IPS-20b (cell line): ENCODE data around the gene MACROD2.

Experiments
- H3K27ac ChIP-seq: one replicate; pipeline ENCODE4 v1.5.1; 2013; ENCODE audit warnings: low read length
- H3K27me3 ChIP-seq: 2 replicates; pipeline ENCODE4 v1.6.1; 2013; ENCODE audit warnings: mild to moderate bottlenecking, low read length, inconsistent platforms; ENCODE audit not compliant: insufficient read depth
- H3K36me3 ChIP-seq: 2 replicates; pipeline ENCODE4 v1.6.1; 2013; ENCODE audit warnings: low read depth, mild to moderate bottlenecking, inconsistent platforms, low read length, moderate library complexity; ENCODE audit not compliant: insufficient read depth
- H3K4me1 ChIP-seq: 2 replicates; pipeline ENCODE4 v1.6.1; 2013; ENCODE audit warnings: mild to moderate bottlenecking, control low read depth, inconsistent platforms, low read length, moderate library complexity; ENCODE audit not compliant: insufficient read depth
- H3K4me3 ChIP-seq: 2 replicates; pipeline ENCODE4 v1.5.1; 2013; ENCODE audit warnings: mild to moderate bottlenecking, low read length, inconsistent platforms
- H3K9ac ChIP-seq: 2 replicates; pipeline ENCODE4 v1.6.1; 2013; ENCODE audit warnings: low read depth, mild to moderate bottlenecking, inconsistent platforms, low read length, moderate library complexity
- H3K9me3 ChIP-seq: 2 replicates; pipeline ENCODE4 v1.6.1; 2013; ENCODE audit warnings: mild to moderate bottlenecking, low read depth, low read length, inconsistent platforms; ENCODE audit not compliant: insufficient read depth

The MACROD2 gene

DNA sequence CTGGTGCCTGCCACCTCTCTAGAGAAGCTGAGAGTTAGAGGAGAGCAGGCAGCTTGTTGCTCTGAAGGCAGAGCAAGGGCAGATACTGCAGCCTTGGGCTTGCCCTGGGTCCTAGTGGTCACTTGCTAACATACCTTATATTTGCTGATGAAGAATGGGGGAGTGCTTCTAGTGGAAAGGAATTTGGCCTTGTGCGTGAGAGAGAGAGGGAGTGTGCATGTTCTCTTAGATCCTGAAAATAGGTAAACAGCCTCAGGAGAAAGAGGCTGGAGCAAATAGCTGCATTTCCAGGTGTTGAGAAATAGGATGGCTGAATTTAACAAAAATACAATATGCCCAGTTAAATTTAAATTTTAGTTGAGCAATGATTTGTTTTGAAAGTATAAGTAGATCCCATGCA, 1066.6 kb downstream of the MACROD2 start:
- H3K9ac ChIP-seq: no peak overlapping the region

DNA sequence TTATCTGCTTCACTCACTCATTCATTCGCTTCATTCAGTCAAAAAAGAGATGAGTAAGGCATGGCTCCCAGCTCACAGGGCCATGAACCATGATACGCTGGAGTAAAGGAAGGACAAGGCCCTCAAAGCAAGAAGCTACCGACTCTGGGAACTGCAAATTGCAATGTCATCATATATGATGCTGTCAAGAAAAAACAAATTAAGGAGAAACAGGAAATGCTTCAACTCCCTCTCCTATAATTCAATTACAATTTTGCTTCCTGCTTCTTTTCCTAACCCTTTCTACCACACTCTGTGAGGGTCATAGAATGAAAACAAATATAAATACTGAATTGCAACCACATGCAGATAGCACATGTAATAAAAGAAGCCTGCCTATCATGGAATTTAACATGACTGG, 1067.8 kb downstream of the MACROD2 start:
- Histone ChIP-seq H3K9ac (no peak overlapping the region), H3K4me1 (no peaks in the 10 kb centered on the region; the same call in 1 of the 2 replicates), H3K27ac (no peak overlapping the region), H3K27me3 (no peaks in the 10 kb centered on the region), H3K9me3 (no peaks in the 10 kb centered on the region), H3K36me3 (no peaks in the 10 kb centered on the region), H3K4me3 (no peak overlapping the region)

More for the DNA sequence above, 1066.6 kb downstream of the MACROD2 start:
- H3K27me3 ChIP-seq: no peaks in the 10 kb centered on the region
- no peaks in the 10 kb centered on the region for H3K9me3 ChIP-seq
- no peaks in the 10 kb centered on the region for H3K36me3 ChIP-seq
- H3K27ac ChIP-seq: no peak overlapping the region
- no peak overlapping the region for H3K4me3 ChIP-seq
- H3K4me1 ChIP-seq: no peaks in the 10 kb centered on the region; the same call in 1 of the 2 replicates

DNA sequence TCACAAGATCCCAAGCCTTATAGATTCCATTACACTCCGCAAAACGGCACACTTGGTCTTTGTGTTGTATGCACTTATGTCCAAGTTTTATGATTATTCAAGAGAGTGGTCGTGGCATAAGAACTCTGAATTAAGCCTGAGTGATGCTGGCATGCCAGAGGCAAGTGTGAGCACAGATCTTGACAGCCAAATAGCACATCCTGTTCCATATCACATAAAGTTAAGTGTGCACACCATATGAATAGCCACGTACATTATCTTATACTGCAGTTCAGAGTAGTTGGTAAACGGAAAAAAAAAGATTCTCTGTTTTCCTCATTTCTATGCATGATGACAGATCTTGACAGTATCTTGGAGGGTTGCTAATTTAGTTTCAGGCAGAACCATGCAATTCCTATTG, 1069.4 kb downstream of the MACROD2 start:
- Histone ChIP-seq H3K9me3 (no peaks in the 10 kb centered on the region), H3K27me3 (no peaks in the 10 kb centered on the region), H3K9ac (no peak overlapping the region), H3K4me1 (peaks cover 9% of the 10 kb centered on the region), H3K4me3 (no peak overlapping the region), H3K36me3 (no peaks in the 10 kb centered on the region), H3K27ac (no peak overlapping the region)

DNA sequence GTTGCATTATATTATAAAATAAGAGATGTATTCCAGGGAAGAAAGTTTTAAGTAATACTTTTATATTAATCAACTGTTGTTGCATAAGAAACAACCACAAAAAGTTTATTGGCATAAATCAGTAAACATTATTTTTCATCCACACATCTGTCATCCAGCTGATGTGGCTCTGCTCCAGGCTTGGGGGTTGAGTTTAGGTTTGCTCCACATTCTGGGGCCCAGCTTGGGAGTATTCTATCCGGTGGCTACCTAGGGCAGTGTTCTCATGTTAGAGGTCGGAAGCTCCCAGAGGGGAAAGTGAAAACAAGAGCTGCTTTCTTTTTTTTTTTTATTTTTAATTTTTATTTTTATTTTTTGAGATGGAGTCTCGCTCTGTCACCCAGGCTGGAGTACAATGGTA, 1070.5 kb downstream of the MACROD2 start:
- Histone ChIP-seq H3K4me3 (no peak overlapping the region), H3K36me3 (no peaks in the 10 kb centered on the region)

DNA sequence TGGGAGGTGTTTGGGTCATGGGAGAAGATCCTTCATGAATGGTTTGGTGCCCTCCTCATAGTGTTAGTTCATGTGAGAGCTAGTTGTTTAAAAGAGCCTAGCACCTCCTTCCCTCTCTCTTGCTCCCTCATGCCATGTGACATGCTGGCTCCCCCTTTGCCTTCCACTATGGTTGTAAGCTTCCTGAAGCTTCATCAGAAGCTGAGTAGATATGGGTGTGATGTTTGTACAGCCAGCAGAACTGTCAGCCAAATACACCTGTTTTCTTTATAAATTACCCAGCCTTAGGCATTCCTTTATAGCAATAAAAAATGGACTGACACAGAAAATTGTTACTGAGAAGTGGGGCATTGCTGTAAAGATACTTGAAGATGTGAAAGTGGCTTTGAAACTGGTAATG, 1073.2 kb downstream of the MACROD2 start:
- Histone ChIP-seq H3K27ac (no peak overlapping the region), H3K36me3 (no peaks in the 10 kb centered on the region), H3K4me1 (peaks cover 9% of the 10 kb centered on the region), H3K27me3 (no peaks in the 10 kb centered on the region), H3K4me3 (no peak overlapping the region), H3K9me3 (no peaks in the 10 kb centered on the region), H3K9ac (no peak overlapping the region)

More for the DNA sequence above, 1070.5 kb downstream of the MACROD2 start:
- Histone ChIP-seq H3K27me3 (no peaks in the 10 kb centered on the region), H3K9ac (no peak overlapping the region), H3K4me1 (peaks cover 9% of the 10 kb centered on the region), H3K9me3 (no peaks in the 10 kb centered on the region), H3K27ac (no peak overlapping the region)

DNA sequence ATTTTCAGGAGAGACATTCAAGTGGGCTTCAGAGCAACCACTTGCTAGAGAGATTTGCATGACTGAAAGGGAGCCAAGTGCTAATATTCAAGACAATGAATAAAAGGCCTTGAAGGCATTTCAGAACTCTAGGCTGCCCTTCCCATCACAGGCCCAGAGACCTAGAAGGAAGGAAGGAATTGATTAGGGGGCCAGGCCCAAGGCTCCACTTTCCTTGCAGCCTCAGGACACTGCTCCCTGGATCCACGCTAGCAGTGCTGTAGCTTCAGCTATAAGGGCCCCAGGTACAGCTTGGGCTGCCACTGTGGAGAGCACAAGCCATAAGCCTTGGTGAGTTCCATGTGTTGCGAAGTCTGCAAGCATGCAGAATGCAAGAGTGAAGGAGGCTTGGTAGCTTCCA, 1074.0 kb downstream of the MACROD2 start:
- Histone ChIP-seq H3K9ac (no peak overlapping the region), H3K4me1 (peaks cover 9% of the 10 kb centered on the region), H3K27me3 (no peaks in the 10 kb centered on the region), H3K4me3 (no peak overlapping the region), H3K36me3 (no peaks in the 10 kb centered on the region), H3K9me3 (no peaks in the 10 kb centered on the region), H3K27ac (no peak overlapping the region)

DNA sequence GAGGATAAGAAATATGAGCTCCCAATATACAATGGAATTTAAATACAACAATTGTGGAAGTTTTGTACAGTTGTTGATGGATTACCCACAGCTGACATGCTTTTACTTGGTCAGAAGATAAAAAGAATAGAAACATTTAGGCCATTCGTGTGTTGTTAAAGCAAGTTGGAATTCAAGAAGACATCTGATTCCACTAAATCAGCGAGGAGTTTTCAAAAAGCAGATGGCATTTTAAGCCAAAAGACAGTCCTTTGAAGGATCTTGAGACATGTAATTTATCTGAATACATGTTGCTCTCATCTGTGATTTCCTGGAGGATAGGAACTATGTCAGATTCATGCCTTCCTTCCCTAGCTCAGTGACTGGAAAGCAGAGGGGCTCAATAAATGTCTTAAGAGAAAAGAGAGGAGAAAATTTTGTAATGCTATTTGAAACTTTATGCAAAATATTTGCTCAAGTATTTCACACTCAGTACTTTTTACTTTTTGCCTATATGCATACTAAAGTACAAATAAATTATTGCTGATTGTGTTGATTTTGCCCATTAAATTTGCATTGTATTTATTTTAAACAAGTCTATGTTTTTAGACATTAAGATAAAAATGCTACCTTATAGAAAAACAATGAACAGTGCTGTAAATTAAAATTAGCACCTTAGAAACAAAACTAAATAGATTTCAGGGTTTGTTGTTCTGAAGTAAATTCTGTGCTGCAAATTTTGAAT, 1075.9 kb downstream of the MACROD2 start:
- Histone ChIP-seq H3K36me3 (no peaks in the 10 kb centered on the region), H3K9me3 (no peaks in the 10 kb centered on the region), H3K27ac (no peak overlapping the region), H3K4me3 (no peak overlapping the region), H3K4me1 (peaks cover 9% of the 10 kb centered on the region), H3K9ac (no peak overlapping the region), H3K27me3 (no peaks in the 10 kb centered on the region)

DNA sequence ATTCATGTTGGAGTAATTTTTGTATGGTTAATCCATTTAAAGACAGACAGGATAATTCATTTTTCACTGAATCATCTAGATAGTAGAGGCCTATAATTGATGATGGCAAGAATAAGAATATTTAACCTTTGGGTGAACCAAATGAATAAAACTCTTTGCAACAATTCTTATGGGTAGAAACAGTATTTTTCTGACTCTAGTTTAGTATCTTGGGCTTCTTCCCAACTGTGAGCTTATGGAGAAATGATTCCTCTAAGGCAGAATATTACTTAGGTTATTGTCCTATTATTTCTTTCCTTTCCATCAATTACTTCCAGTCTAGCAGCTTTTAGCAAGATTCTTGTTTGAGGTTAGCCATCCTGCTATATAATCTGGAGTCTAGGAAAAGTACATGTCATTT, 1077.0 kb downstream of the MACROD2 start:
- Histone ChIP-seq H3K36me3 (no peaks in the 10 kb centered on the region), H3K27ac (no peak overlapping the region), H3K9me3 (no peaks in the 10 kb centered on the region), H3K9ac (no peak overlapping the region), H3K27me3 (no peaks in the 10 kb centered on the region), H3K4me1 (peaks cover 9% of the 10 kb centered on the region), H3K4me3 (no peak overlapping the region)

DNA sequence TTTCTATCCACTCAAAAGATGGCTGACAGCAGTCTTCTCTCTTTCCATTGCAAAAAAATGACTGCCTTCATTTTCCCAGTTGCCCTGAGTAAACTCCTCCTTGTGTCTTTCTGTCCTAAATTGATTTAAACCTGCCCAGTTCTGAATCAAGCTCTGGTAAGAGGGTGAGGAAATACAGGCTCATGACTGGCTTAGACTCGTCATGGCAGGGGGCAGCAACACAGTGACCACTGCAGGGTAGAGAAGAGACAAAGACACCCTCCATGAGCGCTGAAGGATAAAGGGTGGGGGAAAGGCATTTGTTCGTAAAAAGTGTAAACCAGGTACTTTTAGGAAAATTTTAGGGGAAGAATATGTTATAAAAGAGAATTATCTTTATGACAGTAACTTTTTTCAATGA, 1080.3 kb downstream of the MACROD2 start:
- Histone ChIP-seq H3K36me3 (no peaks in the 10 kb centered on the region), H3K4me3 (no peak overlapping the region)

DNA sequence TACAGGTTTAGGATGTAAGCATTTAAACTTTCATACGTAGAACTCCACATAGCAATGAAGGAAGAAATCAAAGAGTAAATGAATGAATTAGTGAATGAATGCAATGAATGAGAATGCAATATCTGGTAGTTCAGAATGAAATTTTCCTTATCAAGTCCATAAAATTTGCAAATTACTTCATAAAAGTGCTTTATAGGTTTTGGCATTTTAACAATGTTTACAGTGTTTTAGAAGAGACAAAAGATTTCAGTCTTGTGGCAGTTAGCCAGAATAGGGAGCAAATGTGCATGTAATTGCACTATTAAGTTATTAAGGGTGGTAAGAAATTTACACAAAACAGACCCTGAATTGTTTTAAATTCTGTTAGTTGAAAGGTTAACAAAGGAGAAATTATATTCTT, 1081.5 kb downstream of the MACROD2 start:
- Histone ChIP-seq H3K27me3 (no peaks in the 10 kb centered on the region), H3K4me1 (peaks cover 9% of the 10 kb centered on the region), H3K9me3 (no peaks in the 10 kb centered on the region)

More for the DNA sequence above, 1080.3 kb downstream of the MACROD2 start:
- no peaks in the 10 kb centered on the region for H3K27me3 ChIP-seq
- no peaks in the 10 kb centered on the region for H3K9me3 ChIP-seq
- H3K27ac ChIP-seq: no peak overlapping the region
- H3K9ac ChIP-seq: no peak overlapping the region
- H3K4me1 ChIP-seq: peaks cover 9% of the 10 kb centered on the region

DNA sequence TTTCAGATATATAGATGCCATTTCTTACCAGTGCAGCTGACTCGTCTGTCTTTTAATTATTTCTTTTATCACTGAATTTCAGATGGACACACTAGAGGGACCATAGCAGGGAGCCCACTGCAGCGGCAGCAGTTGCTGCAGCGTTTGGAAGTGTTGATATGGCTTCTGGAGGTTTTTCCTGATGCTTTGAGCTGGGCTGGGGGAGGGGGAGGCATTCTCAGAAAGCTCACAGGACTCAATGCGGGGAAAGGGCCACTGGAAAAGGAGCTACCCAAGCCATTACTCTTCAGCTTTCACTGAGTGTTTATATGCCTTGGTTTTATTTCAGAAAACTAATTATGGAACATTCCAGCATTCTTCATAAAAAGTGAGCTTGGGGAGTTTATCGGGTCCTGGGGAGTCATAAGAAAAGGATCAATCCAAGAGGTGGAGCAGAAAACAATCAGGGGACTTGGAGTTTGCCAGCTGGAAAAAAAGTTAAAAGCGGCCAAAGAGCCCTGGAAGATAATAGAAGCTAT, 1082.5 kb downstream of the MACROD2 start:
- Histone ChIP-seq H3K4me1 (peaks cover 9% of the 10 kb centered on the region), H3K36me3 (no peaks in the 10 kb centered on the region), H3K9me3 (no peaks in the 10 kb centered on the region), H3K27me3 (no peaks in the 10 kb centered on the region), H3K9ac (no peak overlapping the region), H3K4me3 (no peak overlapping the region), H3K27ac (no peak overlapping the region)

More for the DNA sequence above, 1081.5 kb downstream of the MACROD2 start:
- no peak overlapping the region for H3K27ac ChIP-seq
- H3K9ac ChIP-seq: no peak overlapping the region
- H3K4me3 ChIP-seq: no peak overlapping the region
- H3K36me3 ChIP-seq: no peaks in the 10 kb centered on the region

DNA sequence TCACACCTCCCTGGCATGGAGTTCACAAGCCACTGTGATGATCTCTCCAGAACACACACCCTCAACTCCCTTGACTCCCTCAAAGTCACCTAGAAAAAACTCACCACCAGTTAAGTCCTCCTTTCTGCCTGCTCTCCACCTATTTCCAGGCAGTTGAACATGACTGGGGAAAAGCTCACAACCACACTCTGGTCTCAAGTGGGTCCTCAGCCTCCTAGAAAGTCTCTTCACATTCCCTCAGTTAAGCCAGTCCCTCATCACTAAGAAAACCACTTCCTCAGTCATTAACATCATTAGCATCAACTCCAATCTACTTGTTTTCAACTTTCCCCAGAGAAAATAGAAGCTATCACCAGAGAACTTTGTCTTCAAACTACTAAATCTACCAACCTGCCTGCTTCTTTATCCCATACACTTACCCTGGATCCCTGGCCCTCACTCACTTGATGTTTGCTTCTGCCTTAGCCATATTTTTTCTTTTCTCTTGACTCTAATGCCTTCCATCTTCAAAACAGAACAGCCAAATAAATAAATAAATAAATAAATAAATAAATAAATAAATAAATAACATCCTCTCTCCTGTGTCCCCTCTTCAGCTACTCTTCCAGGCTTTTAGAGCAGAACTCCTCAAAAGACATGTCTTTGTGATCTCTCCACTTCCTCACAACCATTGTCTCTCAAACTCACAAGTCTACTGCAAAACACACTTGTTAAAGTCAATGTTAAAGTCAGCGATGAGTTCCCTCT, 1084.5 kb downstream of the MACROD2 start:
- no peak overlapping the region for H3K9ac ChIP-seq
- no peak overlapping the region for H3K4me3 ChIP-seq
- H3K9me3 ChIP-seq: no peaks in the 10 kb centered on the region
- H3K36me3 ChIP-seq: no peaks in the 10 kb centered on the region
- H3K27me3 ChIP-seq: no peaks in the 10 kb centered on the region
- no peak overlapping the region for H3K27ac ChIP-seq
- H3K4me1 ChIP-seq: peaks cover 9% of the 10 kb centered on the region
